ENCODE data around the gene SMARCD2. TPM values are rescaled to one million over a fixed set of nuclear protein-coding genes. Genes with fewer than 3 reads are reported as not detected.

SMARCD2 gene
- total RNA-seq, 1 donor from 2014 or later: 43.0 TPM

DNA sequence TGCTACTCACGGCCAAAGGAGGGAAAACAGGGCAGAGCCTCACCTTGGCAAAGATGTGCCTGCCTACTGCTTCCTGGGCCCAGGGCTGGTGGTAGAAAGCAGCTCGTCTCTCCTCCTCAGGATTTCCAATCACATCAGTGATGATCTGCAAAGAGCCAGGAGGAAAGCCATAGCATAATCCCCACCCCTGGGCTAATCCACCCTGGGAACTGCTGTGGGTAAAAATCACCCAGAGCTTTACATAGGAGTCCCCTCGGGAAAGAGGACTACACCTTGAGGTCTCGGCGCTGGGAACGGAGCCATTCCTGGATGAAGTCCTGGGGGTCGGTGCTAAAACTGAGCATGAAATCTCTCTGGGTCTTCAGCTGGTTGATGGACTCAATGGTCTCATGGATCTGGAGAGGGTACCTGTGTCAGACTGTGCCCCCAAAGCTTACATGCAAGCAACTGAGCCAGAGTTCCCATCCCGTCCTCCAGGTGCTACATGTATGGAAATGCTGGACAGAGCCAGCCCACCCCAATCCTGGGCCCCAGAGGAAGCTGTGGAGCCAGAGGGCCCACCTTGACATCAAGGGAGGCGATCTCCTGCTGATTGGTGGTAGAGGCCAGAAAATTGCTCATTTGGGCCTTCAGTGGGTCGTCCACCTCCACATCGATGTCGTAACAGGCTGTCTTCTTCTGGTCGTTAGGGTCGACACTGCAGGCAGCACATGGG lies 9.3 kb downstream of the SMARCD2 start:
- Mint-ChIP-seq H3K27me3 (ENCODE audit: low read depth) (no peaks in the 10 kb centered on the region), H3K9me3 (no peaks in the 10 kb centered on the region), H3K4me3 (peak overlapping the region; percentile 61), H3K36me3 (ENCODE audit: low read depth) (peaks cover 19% of the 10 kb centered on the region), H3K27ac (ENCODE audit: unreplicated experiment) (no peak overlapping the region), H3K4me1 (peaks cover 18% of the 10 kb centered on the region)
- TF ChIP-seq, protein P1, sequence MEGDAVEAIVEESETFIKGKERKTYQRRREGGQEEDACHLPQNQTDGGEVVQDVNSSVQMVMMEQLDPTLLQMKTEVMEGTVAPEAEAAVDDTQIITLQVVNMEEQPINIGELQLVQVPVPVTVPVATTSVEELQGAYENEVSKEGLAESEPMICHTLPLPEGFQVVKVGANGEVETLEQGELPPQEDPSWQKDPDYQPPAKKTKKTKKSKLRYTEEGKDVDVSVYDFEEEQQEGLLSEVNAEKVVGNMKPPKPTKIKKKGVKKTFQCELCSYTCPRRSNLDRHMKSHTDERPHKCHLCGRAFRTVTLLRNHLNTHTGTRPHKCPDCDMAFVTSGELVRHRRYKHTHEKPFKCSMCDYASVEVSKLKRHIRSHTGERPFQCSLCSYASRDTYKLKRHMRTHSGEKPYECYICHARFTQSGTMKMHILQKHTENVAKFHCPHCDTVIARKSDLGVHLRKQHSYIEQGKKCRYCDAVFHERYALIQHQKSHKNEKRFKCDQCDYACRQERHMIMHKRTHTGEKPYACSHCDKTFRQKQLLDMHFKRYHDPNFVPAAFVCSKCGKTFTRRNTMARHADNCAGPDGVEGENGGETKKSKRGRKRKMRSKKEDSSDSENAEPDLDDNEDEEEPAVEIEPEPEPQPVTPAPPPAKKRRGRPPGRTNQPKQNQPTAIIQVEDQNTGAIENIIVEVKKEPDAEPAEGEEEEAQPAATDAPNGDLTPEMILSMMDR (conservative IDR thresholded peaks at IDR 0.05): no peak
- no peak for DNase-seq (ENCODE audit: low read depth, low spot score)

DNA sequence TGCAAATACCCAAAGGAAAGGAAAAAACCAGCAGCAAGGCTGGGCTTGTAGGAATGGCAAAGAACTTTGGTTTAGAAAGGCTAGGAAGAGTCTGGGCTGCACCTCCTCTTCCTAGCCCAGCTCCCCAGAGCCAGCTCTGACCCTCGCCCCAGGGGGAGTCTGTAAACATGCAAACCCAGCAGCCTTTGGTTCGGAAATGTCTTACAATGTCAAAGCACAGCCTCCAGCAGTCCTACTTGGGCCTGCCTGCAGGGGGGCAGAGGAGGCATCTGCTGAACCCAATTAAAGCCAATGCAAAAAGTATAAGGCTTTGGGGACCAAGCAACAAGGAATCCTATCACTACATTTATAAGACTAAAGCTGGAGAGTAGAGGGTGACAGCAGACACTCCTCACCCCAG lies 10.0 kb downstream of the SMARCD2 start:
- H3K27ac Mint-ChIP-seq (ENCODE audit: unreplicated experiment): no peak overlapping the region
- H3K4me3 Mint-ChIP-seq: peak overlapping the region; percentile 73
- peaks cover 23% of the 10 kb centered on the region for H3K4me1 Mint-ChIP-seq
- H3K27me3 Mint-ChIP-seq (ENCODE audit: low read depth): no peaks in the 10 kb centered on the region
- no peak for DNase-seq (ENCODE audit: low read depth, low spot score)
- TF ChIP-seq, protein P1 (conservative IDR thresholded peaks at IDR 0.05): no peak
- no peaks in the 10 kb centered on the region for H3K9me3 Mint-ChIP-seq
- H3K36me3 Mint-ChIP-seq (ENCODE audit: low read depth): peaks cover 19% of the 10 kb centered on the region

DNA sequence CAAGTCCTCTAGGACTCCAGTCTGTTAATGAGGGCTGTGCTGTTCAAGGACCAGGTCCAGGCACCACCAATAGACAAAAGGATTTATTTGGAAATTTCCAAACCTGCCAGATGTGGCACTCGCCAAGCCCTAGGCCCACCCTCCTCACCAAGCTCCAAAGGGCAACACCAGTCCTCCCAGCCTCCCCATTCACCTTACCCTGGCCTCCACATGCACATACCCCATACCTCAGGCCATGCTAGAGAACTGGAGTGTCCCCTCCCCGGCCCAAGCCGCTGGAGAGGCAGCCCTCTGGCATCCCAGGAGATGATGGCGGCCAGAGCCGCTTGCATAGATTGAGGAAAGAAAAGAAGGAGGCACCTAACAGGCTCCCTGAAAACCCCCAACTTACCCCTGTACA lies 10.5 kb downstream of the SMARCD2 start:
- H3K27ac Mint-ChIP-seq (ENCODE audit: unreplicated experiment): no peak overlapping the region
- peaks cover 3% of the 10 kb centered on the region for H3K27me3 Mint-ChIP-seq (ENCODE audit: low read depth)
- H3K4me1 Mint-ChIP-seq: peaks cover 24% of the 10 kb centered on the region
- peak overlapping the region; percentile 73 for H3K4me3 Mint-ChIP-seq
- no peak for DNase-seq (ENCODE audit: low read depth, low spot score)
- TF ChIP-seq, protein P1 (conservative IDR thresholded peaks at IDR 0.05): no peak
- peaks cover 19% of the 10 kb centered on the region for H3K36me3 Mint-ChIP-seq (ENCODE audit: low read depth)
- H3K9me3 Mint-ChIP-seq: no peaks in the 10 kb centered on the region

DNA sequence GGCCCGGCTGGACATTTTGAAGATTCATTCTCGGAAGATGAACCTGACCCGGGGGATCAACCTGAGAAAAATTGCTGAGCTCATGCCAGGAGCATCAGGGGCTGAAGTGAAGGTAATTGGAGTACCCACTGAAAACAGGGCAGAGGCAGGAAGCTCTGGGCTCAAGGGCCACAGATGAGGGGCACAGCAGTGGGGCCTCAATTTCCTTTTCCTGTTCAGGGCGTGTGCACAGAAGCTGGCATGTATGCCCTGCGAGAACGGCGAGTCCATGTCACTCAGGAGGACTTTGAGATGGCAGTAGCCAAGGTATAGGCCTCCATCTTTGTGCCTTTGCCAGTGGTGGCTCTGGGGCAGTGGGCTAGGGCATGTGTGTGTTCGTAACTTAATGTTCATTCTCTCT lies 11.0 kb downstream of the SMARCD2 start:
- Mint-ChIP-seq H3K27me3 (ENCODE audit: low read depth) (peaks cover 3% of the 10 kb centered on the region), H3K4me1 (peaks cover 30% of the 10 kb centered on the region), H3K36me3 (ENCODE audit: low read depth) (peaks cover 21% of the 10 kb centered on the region), H3K4me3 (peak overlapping the region; percentile 75), H3K9me3 (no peaks in the 10 kb centered on the region), H3K27ac (ENCODE audit: unreplicated experiment) (peak overlapping the region; percentile 50)
- TF ChIP-seq, protein P1 (conservative IDR thresholded peaks at IDR 0.05): no peak
- no peak for DNase-seq (ENCODE audit: low read depth, low spot score)

DNA sequence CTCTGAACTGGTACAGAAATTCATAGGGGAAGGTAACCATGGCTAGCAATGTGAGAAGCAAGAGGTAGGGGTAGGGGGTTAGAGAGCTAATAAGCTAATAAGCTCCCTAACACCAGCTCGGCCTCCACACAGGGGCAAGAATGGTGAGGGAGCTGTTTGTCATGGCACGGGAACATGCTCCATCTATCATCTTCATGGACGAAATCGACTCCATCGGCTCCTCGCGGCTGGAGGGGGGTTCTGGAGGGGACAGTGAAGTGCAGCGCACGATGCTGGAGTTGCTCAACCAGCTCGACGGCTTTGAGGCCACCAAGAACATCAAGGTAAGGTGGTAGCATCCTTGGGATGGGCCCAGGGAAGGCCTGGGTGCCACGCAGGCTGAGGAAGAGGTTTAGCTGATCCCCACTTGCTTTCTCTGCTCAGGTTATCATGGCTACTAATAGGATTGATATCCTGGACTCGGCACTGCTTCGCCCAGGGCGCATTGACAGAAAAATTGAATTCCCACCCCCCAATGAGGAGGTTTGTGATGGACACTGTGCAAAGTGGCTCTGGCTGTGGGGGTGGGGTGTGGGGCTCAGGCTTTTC lies 11.5 kb downstream of the SMARCD2 start:
- TF ChIP-seq, protein P1 (conservative IDR thresholded peaks at IDR 0.05): no peak
- Mint-ChIP-seq H3K36me3 (ENCODE audit: low read depth) (peaks cover 21% of the 10 kb centered on the region), H3K27me3 (ENCODE audit: low read depth) (peaks cover 3% of the 10 kb centered on the region), H3K9me3 (no peaks in the 10 kb centered on the region), H3K27ac (ENCODE audit: unreplicated experiment) (peak overlapping the region; percentile 16), H3K4me3 (peak overlapping the region; percentile 75), H3K4me1 (peaks cover 35% of the 10 kb centered on the region)
- DNase-seq (ENCODE audit: low read depth, low spot score): no peak

Measured in neural crest cell (in vitro differentiated cells).